Astrocyte (in vitro differentiated cells and primary cell): Measurements from ENCODE around the gene GMDS. TPM values are rescaled to one million over a fixed set of nuclear protein-coding genes. Genes with fewer than 3 reads are reported as not detected.

Source experiments
- DNase-seq: peaks from one replicate; pipeline ENCODE4 v3.0.0-alpha.2; 2010; ENCODE audit warnings: low read depth
- FAIRE-seq: peaks from 2 replicates; lab custom pipeline; 2011; peaks lifted over from hg19 to GRCh38; lab: Jason Lieb, UNC
- H2AFZ ChIP-seq: 2 replicates; pipeline ENCODE4 v1.6.0; 2012; ENCODE audit warnings: low read depth, low read length, inconsistent platforms
- H3K27ac ChIP-seq: 2 replicates; pipeline ENCODE4 v1.5.1; 2011; ENCODE audit warnings: low read depth, low read length, inconsistent platforms
- H3K27me3 ChIP-seq: 2 replicates; pipeline ENCODE4 v1.6.0; 2011; ENCODE audit warnings: low read length, inconsistent platforms; ENCODE audit not compliant: insufficient read depth
- H3K36me3 ChIP-seq: 2 replicates; pipeline ENCODE4 v1.5.1; 2011; ENCODE audit warnings: low read length, inconsistent platforms; ENCODE audit not compliant: insufficient read depth
- H3K4me1 ChIP-seq: 2 replicates; pipeline ENCODE4 v1.5.1; 2011; ENCODE audit warnings: low read length, inconsistent platforms; ENCODE audit not compliant: insufficient read depth
- H3K4me2 ChIP-seq: 2 replicates; pipeline ENCODE4 v1.6.0; 2012; ENCODE audit warnings: low read length, inconsistent platforms
- H3K4me3 ChIP-seq: 2 replicates; pipeline ENCODE4 v1.5.1; 2011; ENCODE audit warnings: low read depth, mild to moderate bottlenecking, low read length, inconsistent platforms; ENCODE audit not compliant: insufficient read depth
- H3K79me2 ChIP-seq: 2 replicates; pipeline ENCODE4 v1.6.0; 2012; ENCODE audit warnings: mild to moderate bottlenecking, low read length, inconsistent platforms; ENCODE audit not compliant: insufficient read depth
- H3K9ac ChIP-seq: 2 replicates; pipeline ENCODE4 v1.6.0; 2012; ENCODE audit warnings: mild to moderate bottlenecking, low read length, inconsistent platforms
- H3K9me3 ChIP-seq: 2 replicates; pipeline ENCODE4 v1.5.1; 2012; ENCODE audit warnings: low read depth, mild to moderate bottlenecking, low read length, inconsistent platforms; ENCODE audit not compliant: insufficient read depth
- H4K20me1 ChIP-seq: 2 replicates; pipeline ENCODE4 v1.6.0; 2012; ENCODE audit warnings: low read length, inconsistent platforms; ENCODE audit not compliant: insufficient read depth
- H3K27ac Mint-ChIP-seq: one replicate; pipeline ENCODE4 v1.8.0; 2021; ENCODE audit warnings: mild to moderate bottlenecking, mixed read lengths; ENCODE audit not compliant: unreplicated experiment
- H3K27me3 Mint-ChIP-seq: one replicate; pipeline ENCODE4 v1.8.0; 2021; ENCODE audit warnings: low read depth, mixed read lengths; ENCODE audit not compliant: unreplicated experiment
- H3K36me3 Mint-ChIP-seq: one replicate; pipeline ENCODE4 v1.8.0; 2021; ENCODE audit warnings: low read depth, mixed read lengths; ENCODE audit not compliant: unreplicated experiment
- H3K4me1 Mint-ChIP-seq: one replicate; pipeline ENCODE4 v1.8.0; 2021; ENCODE audit warnings: low read depth, mixed read lengths; ENCODE audit not compliant: unreplicated experiment
- H3K4me3 Mint-ChIP-seq: one replicate; pipeline ENCODE4 v1.8.0; 2021; ENCODE audit warnings: mild to moderate bottlenecking, moderate library complexity, mixed read lengths; ENCODE audit not compliant: unreplicated experiment
- H3K9me3 Mint-ChIP-seq: one replicate; pipeline ENCODE4 v1.8.0; 2021; ENCODE audit warnings: mild to moderate bottlenecking, mixed read lengths; ENCODE audit not compliant: unreplicated experiment
- EZH2 ChIP-seq: IDR thresholded peaks from 2 replicates; pipeline ENCODE4 v1.6.1; 2012; ENCODE audit warnings: mild to moderate bottlenecking, low read length, inconsistent platforms; ENCODE audit not compliant: insufficient read depth
- total RNA-seq: library from RNA; stranded (reverse); gene quantifications from 2 replicates; pipeline ENCODE4 v1.2.1, GENCODE V29; 2021
- TF ChIP-seq, protein P1 (sequence below): IDR thresholded peaks from 2 replicates; pipeline ENCODE4 v1.5.1; 2011; ENCODE audit warnings: low read depth, mild to moderate bottlenecking, inconsistent platforms, low read length, moderate library complexity; ENCODE audit not compliant: insufficient read depth

The GMDS gene
- total RNA-seq, 1 donor from 2014 or later: 9.4 TPM

DNA sequence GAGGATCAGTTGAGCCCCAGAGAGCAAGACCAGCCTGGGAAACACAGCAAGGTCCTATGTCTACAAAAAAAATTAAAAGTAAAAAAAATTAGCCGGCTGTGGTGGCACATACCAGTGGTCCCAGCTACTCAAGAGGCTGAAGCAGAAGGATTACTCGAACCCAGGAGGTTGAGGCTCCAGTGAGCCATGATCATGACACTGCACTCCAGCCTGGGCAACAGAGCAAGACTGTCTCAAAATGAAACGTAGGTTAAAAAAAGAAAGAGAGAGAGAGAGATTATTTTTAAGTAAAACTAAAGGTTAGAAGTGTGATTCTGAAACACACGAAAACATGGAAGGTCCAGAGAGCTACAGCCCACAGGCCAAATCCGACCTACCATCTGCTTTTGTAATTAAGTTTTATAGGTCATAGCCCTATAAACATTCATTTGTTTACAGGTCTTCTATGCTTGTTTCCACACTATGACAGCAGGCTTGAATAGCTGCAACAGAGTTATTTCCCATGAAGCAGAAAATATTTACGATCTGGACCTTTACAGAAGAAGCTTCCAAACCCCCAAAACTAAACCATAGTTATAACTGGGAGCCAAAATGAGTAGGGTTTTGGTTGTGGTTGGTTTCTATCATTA, 279.7 kb downstream of the GMDS start:
- FAIRE-seq (no peak), DNase-seq (no peak)
- no peaks in the 10 kb centered on the region for H3K27me3 ChIP-seq
- Mint-ChIP-seq H3K36me3 (no peaks in the 10 kb centered on the region), H3K27ac (no peak overlapping the region), H3K4me3 (no peak overlapping the region), H3K4me1 (no peaks in the 10 kb centered on the region), H3K9me3 (no peaks in the 10 kb centered on the region), H3K27me3 (no peaks in the 10 kb centered on the region)
- no peaks in the 10 kb centered on the region for H3K4me1 ChIP-seq
- H2AFZ ChIP-seq: no peak overlapping the region
- no peak overlapping the region for H3K4me2 ChIP-seq
- no peaks in the 10 kb centered on the region for H3K36me3 ChIP-seq
- no peaks in the 10 kb centered on the region for H4K20me1 ChIP-seq
- TF ChIP-seq, protein P1, sequence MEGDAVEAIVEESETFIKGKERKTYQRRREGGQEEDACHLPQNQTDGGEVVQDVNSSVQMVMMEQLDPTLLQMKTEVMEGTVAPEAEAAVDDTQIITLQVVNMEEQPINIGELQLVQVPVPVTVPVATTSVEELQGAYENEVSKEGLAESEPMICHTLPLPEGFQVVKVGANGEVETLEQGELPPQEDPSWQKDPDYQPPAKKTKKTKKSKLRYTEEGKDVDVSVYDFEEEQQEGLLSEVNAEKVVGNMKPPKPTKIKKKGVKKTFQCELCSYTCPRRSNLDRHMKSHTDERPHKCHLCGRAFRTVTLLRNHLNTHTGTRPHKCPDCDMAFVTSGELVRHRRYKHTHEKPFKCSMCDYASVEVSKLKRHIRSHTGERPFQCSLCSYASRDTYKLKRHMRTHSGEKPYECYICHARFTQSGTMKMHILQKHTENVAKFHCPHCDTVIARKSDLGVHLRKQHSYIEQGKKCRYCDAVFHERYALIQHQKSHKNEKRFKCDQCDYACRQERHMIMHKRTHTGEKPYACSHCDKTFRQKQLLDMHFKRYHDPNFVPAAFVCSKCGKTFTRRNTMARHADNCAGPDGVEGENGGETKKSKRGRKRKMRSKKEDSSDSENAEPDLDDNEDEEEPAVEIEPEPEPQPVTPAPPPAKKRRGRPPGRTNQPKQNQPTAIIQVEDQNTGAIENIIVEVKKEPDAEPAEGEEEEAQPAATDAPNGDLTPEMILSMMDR: no peak
- TF ChIP-seq EZH2: no peak
- no peak overlapping the region for H3K4me3 ChIP-seq
- H3K27ac ChIP-seq: no peak overlapping the region
- H3K9me3 ChIP-seq: no peaks in the 10 kb centered on the region
- no peak overlapping the region for H3K9ac ChIP-seq
- H3K79me2 ChIP-seq: no peaks in the 10 kb centered on the region

DNA sequence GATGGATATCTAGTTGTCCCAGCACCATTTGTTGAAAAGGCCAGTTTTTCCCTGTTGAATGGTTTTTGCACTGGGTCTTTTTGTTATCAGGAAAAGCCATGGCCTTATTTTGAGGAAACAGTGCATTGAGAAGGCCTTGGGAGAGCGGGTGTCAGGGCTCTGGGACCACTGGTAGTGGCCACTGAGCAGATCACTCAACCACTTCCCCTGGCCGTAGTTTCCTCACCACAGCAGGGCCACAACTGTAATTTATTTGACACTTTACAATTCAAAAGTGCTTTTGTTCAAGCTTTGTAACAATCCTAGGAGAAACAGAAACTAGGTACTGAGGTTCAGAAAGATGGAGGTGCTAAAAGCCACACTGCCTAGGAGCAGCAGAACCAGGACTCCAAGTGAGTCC, 281.8 kb downstream of the GMDS start:
- no peaks in the 10 kb centered on the region for H3K79me2 ChIP-seq
- H3K27me3 ChIP-seq: no peaks in the 10 kb centered on the region
- H3K36me3 Mint-ChIP-seq: no peaks in the 10 kb centered on the region
- no peaks in the 10 kb centered on the region for H3K4me1 Mint-ChIP-seq
- no peak overlapping the region for H2AFZ ChIP-seq
- H3K4me3 ChIP-seq: no peak overlapping the region
- FAIRE-seq (no peak), DNase-seq (no peak)
- no peaks in the 10 kb centered on the region for H3K4me1 ChIP-seq
- H3K9ac ChIP-seq: no peak overlapping the region
- no peak overlapping the region for H3K4me2 ChIP-seq
- no peak overlapping the region for H3K27ac ChIP-seq
- no peak overlapping the region for H3K27ac Mint-ChIP-seq
- H3K36me3 ChIP-seq: no peaks in the 10 kb centered on the region
- TF ChIP-seq, protein P1: no peak
- TF ChIP-seq EZH2: no peak
- H3K9me3 Mint-ChIP-seq: no peaks in the 10 kb centered on the region
- H3K4me3 Mint-ChIP-seq: no peak overlapping the region
- H4K20me1 ChIP-seq: no peaks in the 10 kb centered on the region
- H3K9me3 ChIP-seq: no peaks in the 10 kb centered on the region
- no peaks in the 10 kb centered on the region for H3K27me3 Mint-ChIP-seq

DNA sequence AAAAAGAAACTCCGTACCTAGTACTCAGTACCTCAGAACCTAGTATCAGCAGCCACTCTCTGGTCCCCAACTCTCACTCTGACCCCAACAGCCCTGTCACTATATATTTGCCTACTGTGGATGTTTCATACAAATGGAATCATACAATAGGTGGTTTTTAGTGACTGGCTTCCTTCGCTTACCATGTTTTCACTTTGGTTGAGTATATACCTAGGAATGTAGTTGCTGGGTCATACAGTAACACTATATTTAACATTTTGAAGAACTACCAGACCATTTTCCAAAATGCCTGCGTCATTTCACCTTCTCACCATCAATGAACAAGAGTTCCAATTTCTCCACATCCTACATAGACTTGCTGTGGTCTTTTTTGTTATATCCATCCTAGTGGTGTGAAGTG, 283.2 kb downstream of the GMDS start:
- Mint-ChIP-seq H3K36me3 (no peaks in the 10 kb centered on the region), H3K4me1 (peaks cover 5% of the 10 kb centered on the region), H3K4me3 (no peak overlapping the region), H3K27me3 (no peaks in the 10 kb centered on the region), H3K9me3 (no peaks in the 10 kb centered on the region), H3K27ac (no peak overlapping the region)
- Histone ChIP-seq H3K9ac (no peak overlapping the region), H2AFZ (no peak overlapping the region), H3K4me2 (no peak overlapping the region), H3K36me3 (no peaks in the 10 kb centered on the region), H3K79me2 (no peaks in the 10 kb centered on the region), H4K20me1 (no peaks in the 10 kb centered on the region), H3K27ac (no peak overlapping the region), H3K9me3 (no peaks in the 10 kb centered on the region), H3K4me3 (no peak overlapping the region), H3K27me3 (no peaks in the 10 kb centered on the region), H3K4me1 (no peaks in the 10 kb centered on the region)
- FAIRE-seq: no peak
- no peak for DNase-seq
- TF ChIP-seq, protein P1: no peak
- TF ChIP-seq EZH2: no peak
